ENCODE data around the gene DHX8. TPM values are rescaled to one million over a fixed set of nuclear protein-coding genes. Genes with fewer than 3 reads are reported as not detected.

DHX8 gene
- total and polyA plus RNA-seq, 7 donors: 13.4 to 42.5 (median 27.5) TPM

DNA sequence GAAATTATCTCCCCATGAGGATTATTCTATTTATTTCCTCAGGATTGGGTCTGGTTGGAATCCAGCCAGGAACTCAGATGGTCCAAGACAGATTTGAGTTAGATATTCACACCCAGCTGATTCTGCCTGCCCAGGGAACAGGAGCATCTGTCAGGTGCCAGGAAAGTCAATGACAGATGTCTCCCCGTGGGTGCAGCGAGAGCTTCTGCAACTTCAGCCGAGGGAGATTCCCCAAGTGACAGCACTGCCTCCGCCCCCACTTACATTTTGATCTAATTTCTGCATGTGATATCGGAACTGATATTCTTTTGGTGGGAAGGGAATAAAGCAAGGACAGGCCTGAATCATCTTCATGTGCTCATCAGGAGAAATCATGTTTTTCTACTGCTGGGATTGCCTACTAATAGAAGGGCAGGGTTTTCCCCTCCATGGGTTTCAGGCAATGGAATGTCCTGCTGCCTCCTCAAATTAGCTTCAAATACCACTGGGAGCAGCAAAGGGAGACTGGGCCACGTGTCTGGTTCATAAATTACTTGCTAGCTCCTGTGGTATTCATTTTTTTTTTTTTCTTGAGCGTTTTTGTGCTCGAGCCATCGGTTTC, 15.7 kb upstream of the DHX8 start:
- TF ChIP-seq, protein P1, sequence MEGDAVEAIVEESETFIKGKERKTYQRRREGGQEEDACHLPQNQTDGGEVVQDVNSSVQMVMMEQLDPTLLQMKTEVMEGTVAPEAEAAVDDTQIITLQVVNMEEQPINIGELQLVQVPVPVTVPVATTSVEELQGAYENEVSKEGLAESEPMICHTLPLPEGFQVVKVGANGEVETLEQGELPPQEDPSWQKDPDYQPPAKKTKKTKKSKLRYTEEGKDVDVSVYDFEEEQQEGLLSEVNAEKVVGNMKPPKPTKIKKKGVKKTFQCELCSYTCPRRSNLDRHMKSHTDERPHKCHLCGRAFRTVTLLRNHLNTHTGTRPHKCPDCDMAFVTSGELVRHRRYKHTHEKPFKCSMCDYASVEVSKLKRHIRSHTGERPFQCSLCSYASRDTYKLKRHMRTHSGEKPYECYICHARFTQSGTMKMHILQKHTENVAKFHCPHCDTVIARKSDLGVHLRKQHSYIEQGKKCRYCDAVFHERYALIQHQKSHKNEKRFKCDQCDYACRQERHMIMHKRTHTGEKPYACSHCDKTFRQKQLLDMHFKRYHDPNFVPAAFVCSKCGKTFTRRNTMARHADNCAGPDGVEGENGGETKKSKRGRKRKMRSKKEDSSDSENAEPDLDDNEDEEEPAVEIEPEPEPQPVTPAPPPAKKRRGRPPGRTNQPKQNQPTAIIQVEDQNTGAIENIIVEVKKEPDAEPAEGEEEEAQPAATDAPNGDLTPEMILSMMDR (IDR thresholded peaks at IDR 0.05): no peak
- Histone ChIP-seq H3K9me3 (no peaks in the 10 kb centered on the region), H3K27me3 (ENCODE audit: insufficient read depth in 3 of 3, low read length in 2 of 3) (peaks cover 0 to 4% (median 3%) of the 10 kb centered on the region in 3 donors), H3K4me3 (no peak overlapping the region), H3K4me1 (no peaks in the 10 kb centered on the region), H3K27ac (peak overlapping the region; percentile 23), H3K36me3 (ENCODE audit: insufficient read depth in 1 of 2, low read depth in 1 of 2) (no peaks in the 10 kb centered on the region)
- no peak for DNase-seq
- peak; percentile 9 to 48 (median 42) for ATAC-seq
- WGBS, 3 donors: 23 to 28% (median 24%) methylated on average over 9 of the region's 9 CpGs
- intact Hi-C loops (cut with DNase I): loop anchor here in 1 of 2 donors (5.0 kb wide), 1 partner anchor 56 kb away; no protein-coding TSS in a partner anchor

DNA sequence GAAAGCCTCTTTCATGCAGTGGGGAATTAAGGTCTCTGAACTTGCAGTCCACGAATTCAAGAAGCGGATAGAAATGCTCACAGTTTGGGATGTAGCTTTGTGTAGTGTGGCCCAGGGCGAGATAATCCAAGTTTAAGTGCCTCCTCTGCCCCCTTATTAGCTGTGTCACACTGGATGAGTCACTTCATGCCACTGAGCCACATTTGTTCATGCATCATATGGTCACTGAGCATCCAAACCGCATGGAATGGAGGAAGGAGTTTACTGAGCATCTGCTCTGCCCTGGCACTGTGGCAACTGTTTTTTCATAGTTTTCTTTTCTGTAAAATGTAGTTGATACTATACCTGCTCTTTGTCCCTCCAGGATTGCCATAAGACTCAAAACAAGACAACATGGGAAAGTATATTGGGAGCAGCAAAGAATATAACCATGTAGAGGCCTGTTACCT, 15.1 kb upstream of the DHX8 start:
- intact Hi-C loops (cut with DNase I): loop anchor here in 1 of 2 donors (5.0 kb wide), 1 partner anchor 56 kb away; no protein-coding TSS in a partner anchor
- Histone ChIP-seq H3K36me3 (ENCODE audit: insufficient read depth in 1 of 2, low read depth in 1 of 2) (no peaks in the 10 kb centered on the region), H3K27ac (no peak overlapping the region), H3K4me3 (no peak overlapping the region), H3K4me1 (no peaks in the 10 kb centered on the region), H3K27me3 (ENCODE audit: insufficient read depth in 3 of 3, low read length in 2 of 3) (peaks cover 0 to 4% (median 3%) of the 10 kb centered on the region in 3 donors), H3K9me3 (no peaks in the 10 kb centered on the region)
- ATAC-seq (peak in 1 of 4 donors; percentile 51), DNase-seq (no peak)
- 53 to 59% (median 56%) methylated on average over 4 of the region's 4 CpGs for WGBS, 3 donors
- TF ChIP-seq, protein P1 (IDR thresholded peaks at IDR 0.05): no peak

DNA sequence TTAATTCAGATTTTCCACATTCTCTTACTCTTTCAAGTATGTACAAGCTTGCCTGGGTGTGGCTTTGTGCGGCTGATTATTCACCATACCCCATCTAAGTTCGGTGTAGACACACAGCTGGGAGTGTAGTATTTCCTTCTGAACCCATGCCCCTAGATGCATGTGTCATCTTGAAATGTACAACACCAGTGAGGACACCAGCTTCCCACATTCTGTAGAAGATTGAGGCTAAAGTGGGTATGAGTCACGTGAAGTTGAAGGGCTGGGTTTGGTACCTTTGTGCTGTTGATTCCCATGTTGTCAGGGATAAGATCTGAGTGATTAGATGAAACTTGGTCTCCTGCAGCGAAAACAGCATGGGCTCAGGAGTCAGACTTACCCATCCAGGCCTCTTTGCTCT, 14.6 kb upstream of the DHX8 start:
- WGBS, 3 donors: 63 to 79% (median 70%) methylated on average over 4 of the region's 4 CpGs
- H3K27me3 ChIP-seq (ENCODE audit: insufficient read depth in 3 of 3, low read length in 2 of 3): peaks cover 0 to 3% (median 3%) of the 10 kb centered on the region in 3 donors
- intact Hi-C loops (cut with DNase I): loop anchor here in 1 of 2 donors (5.0 kb wide), 1 partner anchor 57 kb away; no protein-coding TSS in a partner anchor
- H3K4me1 ChIP-seq: no peaks in the 10 kb centered on the region
- no peaks in the 10 kb centered on the region for H3K36me3 ChIP-seq (ENCODE audit: insufficient read depth in 1 of 2, low read depth in 1 of 2)
- DNase-seq: no peak
- TF ChIP-seq, protein P1 (IDR thresholded peaks at IDR 0.05): no peak
- H3K27ac ChIP-seq: no peak overlapping the region
- H3K9me3 ChIP-seq: no peaks in the 10 kb centered on the region
- no peak overlapping the region for H3K4me3 ChIP-seq
- ATAC-seq: peak in 1 of 4 donors; percentile 31

DNA sequence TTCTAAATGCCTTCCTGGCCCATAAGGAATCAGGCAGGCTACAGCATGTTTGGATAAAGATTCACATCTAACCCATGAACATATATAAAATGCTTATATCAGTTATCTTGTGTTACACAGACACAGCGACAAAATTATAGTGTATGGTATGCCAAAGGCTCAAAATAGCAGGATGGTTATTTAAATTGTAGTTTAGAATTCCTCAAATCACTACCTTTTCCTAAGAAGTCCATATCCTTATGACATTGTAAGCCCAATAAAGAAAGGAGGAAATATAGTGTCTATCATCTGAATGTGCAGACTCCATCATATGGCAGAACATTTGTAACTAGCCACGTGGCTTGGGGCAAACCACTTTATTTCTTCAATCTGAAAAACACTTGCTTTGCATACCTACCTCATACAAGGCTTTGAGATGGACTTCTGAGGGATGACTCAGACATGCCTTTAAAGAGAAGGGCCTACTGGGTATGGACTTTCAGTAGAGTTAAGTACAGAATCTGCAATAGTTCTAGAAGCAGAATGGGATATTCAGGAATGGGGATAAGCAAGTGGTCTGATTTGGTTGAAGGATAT, 12.1 kb upstream of the DHX8 start:
- no peaks in the 10 kb centered on the region for H3K9me3 ChIP-seq
- 71 to 83% (median 81%) methylated on average over 2 of the region's 2 CpGs for WGBS, 3 donors
- DNase-seq (no peak), ATAC-seq (no peak)
- H3K4me3 ChIP-seq: no peak overlapping the region
- no peaks in the 10 kb centered on the region for H3K4me1 ChIP-seq
- H3K36me3 ChIP-seq (ENCODE audit: insufficient read depth in 1 of 2, low read depth in 1 of 2): no peaks in the 10 kb centered on the region
- H3K27me3 ChIP-seq (ENCODE audit: insufficient read depth in 3 of 3, low read length in 2 of 3): peaks cover 0 to 1% (median 0%) of the 10 kb centered on the region in 3 donors
- intact Hi-C loops (cut with DNase I): no loop called here
- H3K27ac ChIP-seq: no peak overlapping the region
- TF ChIP-seq, protein P1 (IDR thresholded peaks at IDR 0.05): no peak

Measured in psoas muscle (tissue), 8 donors.